Stimulated activated CD8-positive, alpha-beta memory T cell treated with anti-CD3 and anti-CD28 coated beads, Interleukin-7, amount 100 ng/mL, for 1 hour (primary cell): ENCODE data around the gene SNX3.
"Not testable (repeated sequence)": the region's sequence is repeated elsewhere in the genome, so short reads cannot be mapped to it uniquely, and the experiment has no call there.

Experiments used
- DNase-seq, 2 donors: peaks; one replicate each; pipeline ENCODE4 v3.0.0-alpha.2; 2020; ENCODE audit warnings: low read depth in 2 of 2

Gene SNX3

GRCh38 chr6:108260126-108260808, 573 bp downstream of the SNX3 start:
- peak in 1 of 2 donors; percentile 2 for DNase-seq

GRCh38 chr6:108254433-108255410, 6.1 kb downstream of the SNX3 start:
- DNase-seq, result no peak

- no peak for DNase-seq
Measured at GRCh38 chr6:108253241-108253640, 7.6 kb downstream of the SNX3 start.

- DNase-seq, result no peak
Measured at GRCh38 chr6:108252055-108252454, 8.8 kb downstream of the SNX3 start.

- no peak for DNase-seq
Measured at GRCh38 chr6:108251252-108251651, 9.6 kb downstream of the SNX3 start.

- no peak for DNase-seq
Measured at GRCh38 chr6:108250240-108250866, 10.5 kb downstream of the SNX3 start.

GRCh38 chr6:108247965-108248536, 12.8 kb downstream of the SNX3 start:
- DNase-seq, result no peak

- DNase-seq, result not testable (repeated sequence)
Measured at GRCh38 chr6:108245095-108245494, 15.7 kb downstream of the SNX3 start.

GRCh38 chr6:108243836-108244235, 17.0 kb downstream of the SNX3 start:
- DNase-seq, result no peak

- no peak for DNase-seq
Measured at GRCh38 chr6:108242721-108243120, 18.1 kb downstream of the SNX3 start.

- DNase-seq, result no peak
Measured at GRCh38 chr6:108242259-108242658, 18.6 kb downstream of the SNX3 start.

- no peak for DNase-seq
Measured at GRCh38 chr6:108238322-108238721, 22.5 kb downstream of the SNX3 start.

- DNase-seq, result no peak
Measured at GRCh38 chr6:108236791-108237190, 24.0 kb downstream of the SNX3 start.

- no peak for DNase-seq
Measured at GRCh38 chr6:108235127-108235526, 25.7 kb downstream of the SNX3 start.

GRCh38 chr6:108228416-108228815, 32.4 kb downstream of the SNX3 start:
- no peak for DNase-seq

- DNase-seq, result no peak
Measured at GRCh38 chr6:108227290-108227689, 33.5 kb downstream of the SNX3 start.

- DNase-seq, result no peak
Measured at GRCh38 chr6:108222504-108222903, 38.3 kb downstream of the SNX3 start.

GRCh38 chr6:108222064-108222463, 38.8 kb downstream of the SNX3 start:
- no peak for DNase-seq

GRCh38 chr6:108211671-108212070, 49.2 kb downstream of the SNX3 start:
- no peak for DNase-seq

GRCh38 chr6:108210556-108210955, 50.3 kb downstream of the SNX3 start:
- DNase-seq, result no peak

- DNase-seq, result no peak
Measured at GRCh38 chr6:108209738-108210137, 51.1 kb downstream of the SNX3 start.

GRCh38 chr6:108207013-108207412, 53.8 kb downstream of the SNX3 start:
- DNase-seq, result no peak
